ENCODE measurements around the gene CEP72. TPM values are rescaled to one million over a fixed set of nuclear protein-coding genes. Genes with fewer than 3 reads are reported as not detected.

The CEP72 gene
- total and polyA plus RNA-seq, 2 donors (not counting 1 experiment from before 2014, with no cell fraction given), result 7.7 to 32.9 TPM

DNA sequence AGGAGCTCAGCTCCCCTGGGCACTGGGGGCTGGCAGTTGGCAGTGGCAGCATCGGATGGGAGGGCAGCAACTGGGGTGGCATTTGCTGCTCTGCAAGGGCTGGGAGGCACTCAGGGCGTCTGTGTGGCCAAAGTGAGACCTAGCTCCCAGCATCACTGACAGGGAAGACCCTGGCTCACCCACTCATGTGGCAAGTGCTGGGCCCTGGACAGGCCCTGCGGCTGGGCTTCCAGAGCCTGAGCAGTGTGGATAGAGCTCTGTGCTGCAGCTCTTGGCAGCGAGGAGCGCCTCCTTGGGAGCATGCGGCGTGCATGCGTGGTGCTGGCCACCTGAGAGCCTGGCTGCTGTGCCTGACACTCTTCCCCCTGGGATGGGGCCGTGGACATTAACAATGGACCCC lies 10.2 kb downstream of the CEP72 start:
- Histone ChIP-seq H3K36me3 (replicated peaks in 1 of 2; ENCODE audit: control extremely low read depth in 1 of 2, control insufficient read depth in 1 of 2, extremely low read depth in 1 of 2, insufficient read depth in 2 of 2, low read length in 1 of 2) (peaks cover 0 to 27% of the 10 kb centered on the region in 2 experiments), H3K9me3 (ENCODE audit: control extremely low read depth in 1 of 3, control insufficient read depth in 2 of 3, insufficient read depth in 1 of 3, low read length in 2 of 3) (no peaks in the 10 kb centered on the region), H3K4me2 (replicated peaks; ENCODE audit: low read depth, low read length, poor library complexity, severe bottlenecking) (no peak overlapping the region), H3K27me3 (replicated peaks in 1 of 4; ENCODE audit: control extremely low read depth in 1 of 4, control insufficient read depth in 3 of 4, insufficient read depth in 4 of 4, low read length in 3 of 4) (no peaks in the 10 kb centered on the region), H3K4me1 (ENCODE audit: control insufficient read depth in 2 of 2, insufficient read depth in 2 of 2, low read length in 2 of 2) (no peaks in the 10 kb centered on the region), H4K20me1 (ENCODE audit: control insufficient read depth, insufficient read depth, low read length, poor library complexity, severe bottlenecking) (no peaks in the 10 kb centered on the region), H3K79me2 (ENCODE audit: control insufficient read depth, insufficient read depth, low read length) (peaks cover 2% of the 10 kb centered on the region), H2AFZ (ENCODE audit: insufficient read depth, low read depth, low read length, poor library complexity, severe bottlenecking) (no peak overlapping the region), H3K4me3 (ENCODE audit: control extremely low read depth in 1 of 5, extremely low read depth in 1 of 5, insufficient read depth in 1 of 5, low read depth in 2 of 5, low read length in 4 of 5) (no peak overlapping the region), H3K27ac (ENCODE audit: low read length in 2 of 2) (no peak overlapping the region), H3K9ac (ENCODE audit: low read length) (no peak overlapping the region)
- Mint-ChIP-seq H3K4me3 (no peak overlapping the region), H3K27me3 (no peaks in the 10 kb centered on the region), H3K9me3 (ENCODE audit: insufficient read depth) (no peaks in the 10 kb centered on the region), H3K27ac (no peak overlapping the region), H3K4me1 (no peaks in the 10 kb centered on the region)
- CTCF ChIA-PET, result no interaction called here
- no peak for DNase-seq
- TF ChIP-seq EZH2 (IDR thresholded peaks at IDR 0.05; ENCODE audit: borderline replicate concordance, insufficient read depth, low read depth, low read length, poor library complexity, severe bottlenecking), result no peak
- TF ChIP-seq, protein P1, sequence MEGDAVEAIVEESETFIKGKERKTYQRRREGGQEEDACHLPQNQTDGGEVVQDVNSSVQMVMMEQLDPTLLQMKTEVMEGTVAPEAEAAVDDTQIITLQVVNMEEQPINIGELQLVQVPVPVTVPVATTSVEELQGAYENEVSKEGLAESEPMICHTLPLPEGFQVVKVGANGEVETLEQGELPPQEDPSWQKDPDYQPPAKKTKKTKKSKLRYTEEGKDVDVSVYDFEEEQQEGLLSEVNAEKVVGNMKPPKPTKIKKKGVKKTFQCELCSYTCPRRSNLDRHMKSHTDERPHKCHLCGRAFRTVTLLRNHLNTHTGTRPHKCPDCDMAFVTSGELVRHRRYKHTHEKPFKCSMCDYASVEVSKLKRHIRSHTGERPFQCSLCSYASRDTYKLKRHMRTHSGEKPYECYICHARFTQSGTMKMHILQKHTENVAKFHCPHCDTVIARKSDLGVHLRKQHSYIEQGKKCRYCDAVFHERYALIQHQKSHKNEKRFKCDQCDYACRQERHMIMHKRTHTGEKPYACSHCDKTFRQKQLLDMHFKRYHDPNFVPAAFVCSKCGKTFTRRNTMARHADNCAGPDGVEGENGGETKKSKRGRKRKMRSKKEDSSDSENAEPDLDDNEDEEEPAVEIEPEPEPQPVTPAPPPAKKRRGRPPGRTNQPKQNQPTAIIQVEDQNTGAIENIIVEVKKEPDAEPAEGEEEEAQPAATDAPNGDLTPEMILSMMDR (IDR thresholded peaks at IDR 0.05), result no peak
- no peak for ATAC-seq (ENCODE audit: low read depth)
- intact Hi-C loops (cut with micrococcal nuclease), result no loop called here
- POLR2A ChIA-PET, result no interaction called here
- WGBS (ENCODE audit: insufficient coverage), result 96% methylated on average over 7 of the region's 9 CpGs

DNA sequence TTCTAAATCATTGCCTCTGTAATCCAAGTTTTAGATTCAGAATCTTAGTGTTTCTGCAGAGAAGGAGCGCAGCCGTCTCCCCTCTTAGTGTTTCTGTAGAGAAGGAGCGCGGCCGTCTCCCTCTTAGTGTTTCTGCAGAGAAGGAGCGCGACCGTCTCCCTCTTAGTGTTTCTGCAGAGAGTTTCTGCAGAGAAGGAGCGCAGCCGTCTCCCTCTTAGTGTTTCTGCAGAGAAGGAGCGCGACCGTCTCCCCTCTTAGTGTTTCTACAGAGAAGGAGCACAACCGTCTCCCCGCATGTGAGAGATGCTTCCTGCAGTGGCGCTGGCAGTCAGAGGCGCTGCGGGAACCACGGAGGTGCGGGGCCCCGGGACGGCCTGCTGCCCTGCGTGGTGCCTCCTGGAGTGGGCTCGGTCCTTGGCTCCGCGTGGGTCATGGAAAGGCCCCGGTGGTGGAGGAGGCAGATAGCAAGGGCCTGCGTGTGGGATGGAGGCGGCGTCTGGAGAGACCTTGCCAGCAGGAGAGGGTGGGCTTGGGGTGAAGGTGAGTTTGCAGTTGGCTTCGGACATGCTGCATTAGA lies 10.9 kb downstream of the CEP72 start:
- ChIA-PET POLR2A (no interaction called here), CTCF (no interaction called here)
- Mint-ChIP-seq H3K27me3 (no peaks in the 10 kb centered on the region), H3K27ac (no peak overlapping the region), H3K4me1 (no peaks in the 10 kb centered on the region), H3K4me3 (no peak overlapping the region), H3K9me3 (ENCODE audit: insufficient read depth) (no peaks in the 10 kb centered on the region)
- Histone ChIP-seq H3K4me3 (ENCODE audit: control extremely low read depth in 1 of 5, extremely low read depth in 1 of 5, insufficient read depth in 1 of 5, low read depth in 2 of 5, low read length in 4 of 5) (no peak overlapping the region), H3K9ac (ENCODE audit: low read length) (no peak overlapping the region), H3K27me3 (replicated peaks in 1 of 4; ENCODE audit: control extremely low read depth in 1 of 4, control insufficient read depth in 3 of 4, insufficient read depth in 4 of 4, low read length in 3 of 4) (no peaks in the 10 kb centered on the region), H3K27ac (ENCODE audit: low read length in 2 of 2) (no peak overlapping the region), H4K20me1 (ENCODE audit: control insufficient read depth, insufficient read depth, low read length, poor library complexity, severe bottlenecking) (no peaks in the 10 kb centered on the region), H3K4me2 (replicated peaks; ENCODE audit: low read depth, low read length, poor library complexity, severe bottlenecking) (no peak overlapping the region), H3K4me1 (ENCODE audit: control insufficient read depth in 2 of 2, insufficient read depth in 2 of 2, low read length in 2 of 2) (no peaks in the 10 kb centered on the region), H2AFZ (ENCODE audit: insufficient read depth, low read depth, low read length, poor library complexity, severe bottlenecking) (no peak overlapping the region), H3K36me3 (replicated peaks in 1 of 2; ENCODE audit: control extremely low read depth in 1 of 2, control insufficient read depth in 1 of 2, extremely low read depth in 1 of 2, insufficient read depth in 2 of 2, low read length in 1 of 2) (peaks cover 4 to 31% of the 10 kb centered on the region in 2 experiments), H3K79me2 (ENCODE audit: control insufficient read depth, insufficient read depth, low read length) (no peaks in the 10 kb centered on the region), H3K9me3 (ENCODE audit: control extremely low read depth in 1 of 3, control insufficient read depth in 2 of 3, insufficient read depth in 1 of 3, low read length in 2 of 3) (no peaks in the 10 kb centered on the region)
- TF ChIP-seq, protein P1 (IDR thresholded peaks at IDR 0.05), result no peak
- no peak for TF ChIP-seq EZH2 (IDR thresholded peaks at IDR 0.05; ENCODE audit: borderline replicate concordance, insufficient read depth, low read depth, low read length, poor library complexity, severe bottlenecking)
- ATAC-seq (ENCODE audit: low read depth) (no peak), DNase-seq (no peak)
- 97% methylated on average over 30 of the region's 31 CpGs for WGBS (ENCODE audit: insufficient coverage)
- intact Hi-C loops (cut with micrococcal nuclease), result no loop called here

Measured in B cell (primary cell).